Neuronal stem cell (in vitro differentiated cells): Measurements from ENCODE around the gene YTHDC2.

ENCODE experiments used
- DNase-seq: peaks from one replicate; pipeline ENCODE4 v3.0.0-alpha.2; 2013; ENCODE audit warnings: low spot score
- H2AFZ ChIP-seq: one replicate; pipeline ENCODE4 v1.6.1; 2013; ENCODE audit warnings: mild to moderate bottlenecking, low read length, inconsistent platforms
- H2AK5ac ChIP-seq: 2 replicates; pipeline ENCODE4 v1.6.1; 2013; ENCODE audit warnings: low read depth, mild to moderate bottlenecking, inconsistent platforms, low read length, moderate library complexity, mixed read lengths
- H2BK120ac ChIP-seq: 2 replicates; pipeline ENCODE4 v1.6.1; 2013; ENCODE audit warnings: low read depth, mild to moderate bottlenecking, inconsistent platforms, low read length, moderate library complexity, mixed read lengths
- H2BK12ac ChIP-seq: one replicate; pipeline ENCODE4 v1.6.1; 2013; ENCODE audit warnings: low read length, inconsistent platforms
- H2BK15ac ChIP-seq: 2 replicates; pipeline ENCODE4 v1.6.1; 2013; ENCODE audit warnings: mild to moderate bottlenecking, low read length, inconsistent platforms, mixed read lengths
- H2BK5ac ChIP-seq: one replicate; pipeline ENCODE4 v1.6.1; 2013; ENCODE audit warnings: inconsistent platforms, mild to moderate bottlenecking, low read length, moderate library complexity
- H3K14ac ChIP-seq: one replicate; pipeline ENCODE4 v1.6.1; 2013; ENCODE audit warnings: low read length, inconsistent platforms
- H3K18ac ChIP-seq: 2 replicates; pipeline ENCODE4 v1.6.1; 2013; ENCODE audit warnings: low read length, inconsistent platforms
- H3K23ac ChIP-seq: 2 replicates; pipeline ENCODE4 v1.6.1; 2013; ENCODE audit warnings: low read depth, mild to moderate bottlenecking, mixed read lengths, low read length, inconsistent platforms; ENCODE audit not compliant: poor library complexity
- H3K27ac ChIP-seq: replicated peaks from 3 replicates; pipeline ENCODE4 v1.5.1; 2013; ENCODE audit warnings: low read length, inconsistent platforms
- H3K27me3 ChIP-seq, 3 experiments: 2 replicates each; pipeline ENCODE4 v1.6.1; 2013; ENCODE audit warnings: low read length in 3 of 3, mild to moderate bottlenecking in 2 of 3, inconsistent platforms in 1 of 3, low read depth in 1 of 3, mixed read lengths in 1 of 3, moderate library complexity in 1 of 3; ENCODE audit not compliant: control insufficient read depth in 3 of 3, insufficient read depth in 3 of 3
- H3K36me3 ChIP-seq, 2 donors: replicated peaks in 1 of 2; 2 replicates each; pipeline ENCODE4 v1.6.1; 2013; ENCODE audit warnings: low read length in 2 of 2; ENCODE audit not compliant: control insufficient read depth in 2 of 2, insufficient read depth in 2 of 2
- H3K4ac ChIP-seq: 2 replicates; pipeline ENCODE4 v1.6.1; 2013; ENCODE audit warnings: inconsistent platforms, mild to moderate bottlenecking, low read length, moderate library complexity
- H3K4me1 ChIP-seq, 2 donors: 1 replicate in 1 of 2; 2 replicates in 1 of 2; pipeline ENCODE4 v1.6.1; 2013; ENCODE audit warnings: low read length in 2 of 2, low read depth in 1 of 2; ENCODE audit not compliant: control insufficient read depth in 2 of 2, insufficient read depth in 1 of 2
- H3K4me2 ChIP-seq: one replicate; pipeline ENCODE4 v1.6.1; 2013; ENCODE audit warnings: mild to moderate bottlenecking, low read length, inconsistent platforms; ENCODE audit not compliant: insufficient read depth, poor library complexity, severe bottlenecking
- H3K4me3 ChIP-seq, 2 donors: 2 replicates each; pipeline ENCODE4 v1.5.1; 2013; ENCODE audit warnings: low read length in 2 of 2, mild to moderate bottlenecking in 2 of 2, inconsistent platforms in 1 of 2, moderate library complexity in 1 of 2
- H3K79me1 ChIP-seq: one replicate; pipeline ENCODE4 v1.6.1; 2013; ENCODE audit warnings: low read depth, mild to moderate bottlenecking, inconsistent platforms, low read length, moderate library complexity
- H3K9ac ChIP-seq: one replicate; pipeline ENCODE4 v1.6.1; 2013; ENCODE audit warnings: mild to moderate bottlenecking, low read depth, low read length, inconsistent platforms; ENCODE audit not compliant: poor library complexity
- H3K9me3 ChIP-seq, 2 donors: replicated peaks in 1 of 2; 2 replicates each; pipeline versions ENCODE3 to v1.6.1; 2013; ENCODE audit warnings: low read length in 2 of 2, mild to moderate bottlenecking in 2 of 2, inconsistent platforms in 1 of 2, low read depth in 1 of 2, mixed read lengths in 1 of 2, moderate library complexity in 1 of 2; ENCODE audit not compliant: control insufficient read depth in 2 of 2, insufficient read depth in 1 of 2
- H4K8ac ChIP-seq: one replicate; pipeline ENCODE4 v1.6.1; 2013; ENCODE audit warnings: low read depth, mild to moderate bottlenecking, inconsistent platforms, low read length, moderate library complexity
- H4K91ac ChIP-seq: one replicate; pipeline ENCODE4 v1.6.1; 2013; ENCODE audit warnings: low read length, low read depth, mild to moderate bottlenecking, inconsistent platforms; ENCODE audit not compliant: poor library complexity
- WGBS, 2 donors: extraction: QIAGEN DNeasy Blood & Tissue Kit; methylation state at CpG; one replicate each; pipeline ENCODE4 v1.1.7; 2013; ENCODE audit warnings: missing lambda C conversion rate in 2 of 2, mixed read lengths in 1 of 2; ENCODE audit not compliant: insufficient read length in 2 of 2, insufficient replicate concordance in 1 of 2; ENCODE audit errors: extremely low coverage in 2 of 2; 5-methylcytosine and 5-hydroxymethylcytosine counted together

YTHDC2 gene

GRCh38 chr5:113508756-113509155 is 4.7 kb upstream of the YTHDC2 start:
- Histone ChIP-seq H3K4ac (no peak overlapping the region), H3K4me3 (no peak overlapping the region), H2BK15ac (no peak overlapping the region), H2BK120ac (no peak overlapping the region), H3K79me1 (no peaks in the 10 kb centered on the region), H2AK5ac (no peak overlapping the region), H2BK12ac (no peak overlapping the region), H2AFZ (no peak overlapping the region), H2BK5ac (no peak overlapping the region), H3K36me3 (no peaks in the 10 kb centered on the region), H3K9ac (no peak overlapping the region), H3K23ac (no peak overlapping the region), H3K4me1 (no peaks in the 10 kb centered on the region), H3K27me3 (no peaks in the 10 kb centered on the region), H3K4me2 (no peak overlapping the region), H4K91ac (no peak overlapping the region), H3K18ac (no peak overlapping the region), H4K8ac (no peak overlapping the region), H3K9me3 (no peaks in the 10 kb centered on the region), H3K27ac (no peak overlapping the region), H3K14ac (no peak overlapping the region)
- DNase-seq = no peak

GRCh38 chr5:113510836-113511451 is 2.5 kb upstream of the YTHDC2 start:
- H3K4me2 ChIP-seq = no peak overlapping the region
- no peak overlapping the region for H3K27ac ChIP-seq
- peaks cover 1 to 6% of the 10 kb centered on the region in 2 donors for H3K4me1 ChIP-seq
- H3K14ac ChIP-seq = no peak overlapping the region
- DNase-seq = no peak
- no peak overlapping the region for H3K4ac ChIP-seq
- H3K23ac ChIP-seq = no peak overlapping the region
- no peak overlapping the region for H2BK15ac ChIP-seq
- no peaks in the 10 kb centered on the region for H3K9me3 ChIP-seq
- H3K4me3 ChIP-seq = no peak overlapping the region
- no peak overlapping the region for H2AFZ ChIP-seq
- WGBS, 2 donors = no CpG with 5 or more reads among the region's 6 CpGs
- peaks cover 0 to 9% of the 10 kb centered on the region in 2 donors for H3K36me3 ChIP-seq
- no peak overlapping the region for H2BK5ac ChIP-seq
- H4K91ac ChIP-seq = no peak overlapping the region
- H3K18ac ChIP-seq = no peak overlapping the region
- H2AK5ac ChIP-seq = no peak overlapping the region
- no peak overlapping the region for H4K8ac ChIP-seq
- no peaks in the 10 kb centered on the region for H3K27me3 ChIP-seq
- H2BK12ac ChIP-seq = no peak overlapping the region
- peak overlapping the region; percentile 31 for H3K9ac ChIP-seq
- no peak overlapping the region for H2BK120ac ChIP-seq
- no peaks in the 10 kb centered on the region for H3K79me1 ChIP-seq

GRCh38 chr5:113512341-113512740 is 1.2 kb upstream of the YTHDC2 start:
- no CpG with 5 or more reads among the region's 3 CpGs for WGBS, 2 donors
- no peaks in the 10 kb centered on the region for H3K79me1 ChIP-seq
- H3K9me3 ChIP-seq = no peaks in the 10 kb centered on the region
- H2BK120ac ChIP-seq = no peak overlapping the region
- H2BK12ac ChIP-seq = no peak overlapping the region
- H3K27ac ChIP-seq = no peak overlapping the region
- H3K14ac ChIP-seq = no peak overlapping the region
- H3K23ac ChIP-seq = no peak overlapping the region
- no peak overlapping the region for H3K18ac ChIP-seq
- no peak overlapping the region for H4K8ac ChIP-seq
- no peak overlapping the region for H2AFZ ChIP-seq
- no peak for DNase-seq
- no peak overlapping the region for H3K4me3 ChIP-seq
- H3K27me3 ChIP-seq = no peaks in the 10 kb centered on the region
- H4K91ac ChIP-seq = no peak overlapping the region
- no peak overlapping the region for H2AK5ac ChIP-seq
- H3K4ac ChIP-seq = no peak overlapping the region
- peaks cover 0 to 23% of the 10 kb centered on the region in 2 donors for H3K36me3 ChIP-seq
- H3K4me1 ChIP-seq = peaks cover 1 to 6% of the 10 kb centered on the region in 2 donors
- no peak overlapping the region for H3K4me2 ChIP-seq
- no peak overlapping the region for H2BK15ac ChIP-seq
- no peak overlapping the region for H3K9ac ChIP-seq
- no peak overlapping the region for H2BK5ac ChIP-seq

- no peak overlapping the region for H2BK15ac ChIP-seq
- H3K18ac ChIP-seq = no peak overlapping the region
- no peak overlapping the region for H4K8ac ChIP-seq
- peak overlapping the region; percentile 61 for H3K14ac ChIP-seq
- no CpG with 5 or more reads among the region's 9 CpGs for WGBS, 2 donors
- H3K4ac ChIP-seq = no peak overlapping the region
- no peaks in the 10 kb centered on the region for H3K79me1 ChIP-seq
- peaks cover 0 to 40% of the 10 kb centered on the region in 2 donors for H3K36me3 ChIP-seq
- no peak for DNase-seq
- peak overlapping the region; percentile 89 for H2AFZ ChIP-seq
- H3K27me3 ChIP-seq = no peaks in the 10 kb centered on the region
- H2BK5ac ChIP-seq = no peak overlapping the region
- H3K9ac ChIP-seq = peak overlapping the region; percentile 94
- H3K4me1 ChIP-seq = peaks cover 1 to 6% of the 10 kb centered on the region in 2 donors
- no peak overlapping the region for H4K91ac ChIP-seq
- no peaks in the 10 kb centered on the region for H3K9me3 ChIP-seq
- peak overlapping the region; percentile 86 for H3K4me2 ChIP-seq
- peak overlapping the region; percentile 67 to 91 for H3K4me3 ChIP-seq
- no peak overlapping the region for H2BK120ac ChIP-seq
- H2AK5ac ChIP-seq = no peak overlapping the region
- H3K23ac ChIP-seq = peak overlapping the region; percentile 60
- H2BK12ac ChIP-seq = no peak overlapping the region
- no peak overlapping the region for H3K27ac ChIP-seq
These were observed 768 bp downstream of the YTHDC2 start for GRCh38 chr5:113514289-113514635.
